GM19328 (cell line): ENCODE data around the gene TREH.

Source experiments
- ATAC-seq: cut with Tn5 transposase; IDR thresholded peaks from one replicate; pipeline ENCODE4 v1.9.1; 2021; ENCODE audit warnings: mild to moderate bottlenecking, moderate library complexity; ENCODE audit not compliant: unreplicated experiment

Gene TREH

GRCh38 chr11:118632577-118633318 lies 46.7 kb downstream of the TREH start:
- no peak for ATAC-seq

- no peak for ATAC-seq
Measured at GRCh38 chr11:118631142-118631909, 48.1 kb downstream of the TREH start.

- ATAC-seq = no peak
Measured at GRCh38 chr11:118629761-118630661, 49.4 kb downstream of the TREH start.

- no peak for ATAC-seq
Measured at GRCh38 chr11:118628861-118629549, 50.4 kb downstream of the TREH start.

GRCh38 chr11:118628432-118628831 lies 51.0 kb downstream of the TREH start:
- ATAC-seq = no peak

GRCh38 chr11:118628031-118628430 lies 51.4 kb downstream of the TREH start:
- ATAC-seq = no peak

GRCh38 chr11:118627566-118627965 lies 51.9 kb downstream of the TREH start:
- no peak for ATAC-seq

- ATAC-seq = no peak
Measured at GRCh38 chr11:118625976-118626375, 53.5 kb downstream of the TREH start.

GRCh38 chr11:118625036-118625690 lies 54.3 kb downstream of the TREH start:
- ATAC-seq = no peak

- no peak for ATAC-seq
Measured at GRCh38 chr11:118623269-118623655, 56.2 kb downstream of the TREH start.

GRCh38 chr11:118622376-118623268 lies 56.8 kb downstream of the TREH start:
- ATAC-seq = no peak

GRCh38 chr11:118621784-118622375 lies 57.6 kb downstream of the TREH start:
- ATAC-seq = no peak

- ATAC-seq = no peak
Measured at GRCh38 chr11:118621071-118621783, 58.2 kb downstream of the TREH start.

GRCh38 chr11:118620529-118621070 lies 58.9 kb downstream of the TREH start:
- ATAC-seq = no peak

GRCh38 chr11:118619444-118620197 lies 59.8 kb downstream of the TREH start:
- ATAC-seq = no peak

GRCh38 chr11:118618991-118619375 lies 60.5 kb downstream of the TREH start:
- no peak for ATAC-seq
